ENCODE data around the gene PIM3.

Gene PIM3

DNA sequence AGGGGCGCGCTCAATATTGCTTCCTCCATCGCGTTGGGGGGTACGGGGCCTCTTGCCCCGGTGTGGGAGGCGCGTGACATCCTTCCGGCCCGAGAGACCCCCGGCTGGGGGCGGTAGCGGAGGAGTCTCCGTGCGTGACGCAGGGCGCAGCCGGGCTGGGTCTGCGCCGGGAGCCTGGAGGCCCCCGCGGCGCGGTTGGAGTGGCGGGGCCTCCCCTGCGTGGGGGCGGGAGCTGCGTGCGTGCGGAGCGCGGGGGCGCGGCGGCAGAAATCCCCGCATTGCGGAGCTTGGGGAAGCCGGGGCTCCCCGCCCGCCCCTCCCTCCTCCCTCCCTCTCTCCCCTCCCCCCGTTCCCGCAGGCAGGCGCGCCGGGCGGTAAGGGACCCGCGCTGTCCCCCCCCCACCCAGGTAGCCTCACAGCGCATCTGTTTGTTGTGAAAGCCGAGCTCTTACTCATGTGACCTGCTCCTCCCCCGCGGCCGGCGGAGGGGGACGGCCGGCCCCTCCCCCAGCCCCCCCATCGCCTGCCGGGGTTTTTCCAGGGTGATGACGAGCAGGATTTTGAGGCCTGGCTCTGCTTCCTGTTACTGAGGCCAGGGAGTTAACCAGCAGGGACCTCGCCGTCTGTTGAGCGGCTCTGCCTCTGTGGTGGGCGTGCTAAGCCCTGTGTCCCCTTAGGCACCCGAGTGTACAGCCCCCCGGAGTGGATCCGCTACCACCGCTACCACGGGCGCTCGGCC is 1.6 kb downstream of the PIM3 start:
- peaks cover 40% of the 10 kb centered on the region for H3K36me3 Mint-ChIP-seq (ENCODE audit: low read depth)
- peak; percentile 92 for DNase-seq
- H3K4me1 Mint-ChIP-seq (ENCODE audit: low read depth): peaks cover 45% of the 10 kb centered on the region
- no peaks in the 10 kb centered on the region for H3K9me3 Mint-ChIP-seq
- peak overlapping the region; percentile 93 for H3K4me3 Mint-ChIP-seq
- H3K27me3 Mint-ChIP-seq: no peaks in the 10 kb centered on the region
- peak overlapping the region; percentile 96 for H3K27ac Mint-ChIP-seq

DNA sequence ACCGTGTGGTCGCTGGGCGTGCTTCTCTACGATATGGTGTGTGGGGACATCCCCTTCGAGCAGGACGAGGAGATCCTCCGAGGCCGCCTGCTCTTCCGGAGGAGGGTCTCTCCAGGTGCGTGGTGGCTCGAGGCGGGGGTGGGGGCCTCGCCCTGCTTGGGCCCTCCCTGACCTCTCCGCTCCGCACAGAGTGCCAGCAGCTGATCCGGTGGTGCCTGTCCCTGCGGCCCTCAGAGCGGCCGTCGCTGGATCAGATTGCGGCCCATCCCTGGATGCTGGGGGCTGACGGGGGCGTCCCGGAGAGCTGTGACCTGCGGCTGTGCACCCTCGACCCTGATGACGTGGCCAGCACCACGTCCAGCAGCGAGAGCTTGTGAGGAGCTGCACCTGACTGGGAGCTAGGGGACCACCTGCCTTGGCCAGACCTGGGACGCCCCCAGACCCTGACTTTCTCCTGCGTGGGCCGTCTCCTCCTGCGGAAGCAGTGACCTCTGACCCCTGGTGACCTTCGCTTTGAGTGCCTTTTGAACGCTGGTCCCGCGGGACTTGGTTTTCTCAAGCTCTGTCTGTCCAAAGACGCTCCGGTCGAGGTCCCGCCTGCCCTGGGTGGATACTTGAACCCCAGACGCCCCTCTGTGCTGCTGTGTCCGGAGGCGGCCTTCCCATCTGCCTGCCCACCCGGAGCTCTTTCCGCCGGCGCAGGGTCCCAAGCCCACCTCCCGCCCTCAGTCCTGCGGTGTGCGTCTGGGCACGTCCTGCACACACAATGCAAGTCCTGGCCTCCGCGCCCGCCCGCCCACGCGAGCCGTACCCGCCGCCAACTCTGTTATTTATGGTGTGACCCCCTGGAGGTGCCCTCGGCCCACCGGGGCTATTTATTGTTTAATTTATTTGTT is 2.4 kb downstream of the PIM3 start:
- peak overlapping the region; percentile 91 for H3K27ac Mint-ChIP-seq
- no peaks in the 10 kb centered on the region for H3K27me3 Mint-ChIP-seq
- no peaks in the 10 kb centered on the region for H3K9me3 Mint-ChIP-seq
- H3K36me3 Mint-ChIP-seq (ENCODE audit: low read depth): peaks cover 40% of the 10 kb centered on the region
- H3K4me1 Mint-ChIP-seq (ENCODE audit: low read depth): peaks cover 51% of the 10 kb centered on the region
- peak overlapping the region; percentile 93 for H3K4me3 Mint-ChIP-seq
- peak; percentile 44 for DNase-seq

DNA sequence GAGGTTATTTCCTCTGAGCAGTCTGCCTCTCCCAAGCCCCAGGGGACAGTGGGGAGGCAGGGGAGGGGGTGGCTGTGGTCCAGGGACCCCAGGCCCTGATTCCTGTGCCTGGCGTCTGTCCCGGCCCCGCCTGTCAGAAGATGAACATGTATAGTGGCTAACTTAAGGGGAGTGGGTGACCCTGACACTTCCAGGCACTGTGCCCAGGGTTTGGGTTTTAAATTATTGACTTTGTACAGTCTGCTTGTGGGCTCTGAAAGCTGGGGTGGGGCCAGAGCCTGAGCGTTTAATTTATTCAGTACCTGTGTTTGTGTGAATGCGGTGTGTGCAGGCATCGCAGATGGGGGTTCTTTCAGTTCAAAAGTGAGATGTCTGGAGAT is 3.1 kb downstream of the PIM3 start:
- no peak for DNase-seq

DNA sequence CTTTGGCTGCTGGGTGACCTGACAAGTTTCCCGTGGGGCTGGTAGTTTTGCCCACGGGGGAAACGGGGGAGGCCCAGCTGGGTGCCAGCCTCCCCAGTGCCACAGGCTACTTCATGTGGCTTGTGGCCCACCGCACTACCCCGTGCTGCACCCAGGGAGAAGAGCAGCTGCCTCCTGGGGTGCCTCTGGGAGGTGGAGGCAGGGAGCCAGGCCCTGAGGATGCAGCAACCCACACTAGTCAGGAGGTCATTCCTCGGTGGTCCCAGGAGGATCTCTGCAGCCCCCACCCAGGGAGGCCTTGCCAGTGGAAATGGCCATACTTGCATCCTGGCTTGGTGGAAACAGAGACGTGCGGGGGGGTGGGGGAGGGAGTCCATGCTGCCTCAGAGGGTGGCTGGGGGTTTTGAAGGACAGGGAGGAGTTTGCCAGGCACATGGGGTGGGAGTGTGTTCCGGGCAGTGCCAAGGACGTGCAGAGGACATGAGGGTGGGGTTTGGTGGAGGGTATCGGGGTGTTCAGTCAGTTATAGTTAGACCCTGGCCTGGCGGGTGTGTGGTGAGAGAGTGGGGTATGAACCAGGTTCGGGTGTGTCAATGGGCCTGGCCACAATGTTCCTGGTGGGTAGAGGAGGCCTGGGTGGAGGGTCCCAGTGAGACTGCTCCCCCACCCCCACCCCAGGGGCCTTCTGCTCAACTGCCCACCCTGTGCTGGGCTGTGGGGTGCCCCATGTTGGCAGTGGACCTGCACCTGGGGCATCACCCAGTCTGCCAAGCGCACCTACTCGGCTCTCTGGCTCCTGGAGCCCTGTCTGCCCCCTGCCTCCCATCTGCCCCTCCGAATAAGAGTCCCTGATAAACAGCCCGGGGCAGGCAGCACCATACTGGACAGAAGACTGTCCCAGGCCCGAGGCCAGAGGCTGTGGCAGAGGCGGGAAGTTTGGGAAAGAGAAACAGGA is 3.8 kb downstream of the PIM3 start:
- DNase-seq: peak; percentile 43

More for the DNA sequence above, 3.1 kb downstream of the PIM3 start:
- Mint-ChIP-seq H3K9me3 (no peaks in the 10 kb centered on the region), H3K27ac (peak overlapping the region; percentile 91), H3K4me3 (peak overlapping the region; percentile 93), H3K4me1 (ENCODE audit: low read depth) (peaks cover 52% of the 10 kb centered on the region), H3K36me3 (ENCODE audit: low read depth) (peaks cover 40% of the 10 kb centered on the region), H3K27me3 (no peaks in the 10 kb centered on the region)

DNA sequence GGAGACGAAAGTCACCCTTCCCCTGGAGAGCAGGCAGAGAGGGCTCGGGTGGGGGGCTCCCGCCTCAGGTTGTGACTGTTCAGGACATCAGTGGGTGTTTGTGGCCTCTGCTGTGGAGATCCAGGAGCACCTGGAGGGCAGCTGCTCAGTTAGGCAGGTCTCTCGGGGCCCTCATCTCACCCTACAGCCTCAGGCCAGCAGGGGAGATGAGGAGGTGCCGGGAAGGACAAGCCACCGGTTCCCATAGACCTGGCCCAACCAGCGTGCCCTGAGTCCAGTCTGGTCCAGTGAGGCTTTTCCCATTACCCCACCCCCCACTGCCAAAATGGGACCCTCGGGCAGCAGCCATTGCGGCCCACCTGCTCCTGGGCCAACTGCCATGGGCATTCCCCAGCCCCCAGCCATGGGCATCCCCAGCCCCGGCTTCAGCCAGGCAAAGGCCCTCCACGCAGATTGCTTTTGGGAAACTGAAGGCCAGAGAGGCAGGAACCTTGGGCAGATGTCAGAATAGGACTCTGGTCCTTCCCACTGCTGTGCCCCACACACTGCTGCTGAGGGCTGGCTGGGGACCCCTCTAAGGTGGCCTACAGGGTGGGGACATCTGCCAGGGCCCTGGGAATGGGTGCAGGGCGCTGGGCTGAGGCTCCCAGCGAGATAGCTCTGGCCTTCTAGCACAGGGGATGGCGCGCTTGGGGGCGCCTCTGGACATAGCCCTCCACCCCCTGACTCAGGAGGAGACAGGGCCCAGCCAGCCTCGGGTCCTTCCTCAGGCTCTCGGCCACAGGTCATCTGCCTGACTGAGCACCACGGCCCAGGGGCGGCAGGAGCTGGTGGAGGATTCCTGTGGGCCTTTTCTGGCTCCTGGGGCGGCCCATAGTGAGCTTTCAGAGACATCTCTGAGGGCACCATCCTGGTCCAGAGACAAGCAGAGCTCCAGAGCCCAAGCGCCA is 4.8 kb downstream of the PIM3 start:
- DNase-seq: peak; percentile 48
- Mint-ChIP-seq H3K27me3 (no peaks in the 10 kb centered on the region), H3K4me3 (peak overlapping the region; percentile 93), H3K36me3 (ENCODE audit: low read depth) (peaks cover 38% of the 10 kb centered on the region), H3K9me3 (no peaks in the 10 kb centered on the region), H3K27ac (peak overlapping the region; percentile 91), H3K4me1 (ENCODE audit: low read depth) (peaks cover 55% of the 10 kb centered on the region)

More for the DNA sequence above, 3.8 kb downstream of the PIM3 start:
- no peaks in the 10 kb centered on the region for H3K9me3 Mint-ChIP-seq
- H3K4me3 Mint-ChIP-seq: peak overlapping the region; percentile 93
- H3K36me3 Mint-ChIP-seq (ENCODE audit: low read depth): peaks cover 40% of the 10 kb centered on the region
- H3K27me3 Mint-ChIP-seq: no peaks in the 10 kb centered on the region
- H3K27ac Mint-ChIP-seq: peak overlapping the region; percentile 91
- peaks cover 49% of the 10 kb centered on the region for H3K4me1 Mint-ChIP-seq (ENCODE audit: low read depth)

DNA sequence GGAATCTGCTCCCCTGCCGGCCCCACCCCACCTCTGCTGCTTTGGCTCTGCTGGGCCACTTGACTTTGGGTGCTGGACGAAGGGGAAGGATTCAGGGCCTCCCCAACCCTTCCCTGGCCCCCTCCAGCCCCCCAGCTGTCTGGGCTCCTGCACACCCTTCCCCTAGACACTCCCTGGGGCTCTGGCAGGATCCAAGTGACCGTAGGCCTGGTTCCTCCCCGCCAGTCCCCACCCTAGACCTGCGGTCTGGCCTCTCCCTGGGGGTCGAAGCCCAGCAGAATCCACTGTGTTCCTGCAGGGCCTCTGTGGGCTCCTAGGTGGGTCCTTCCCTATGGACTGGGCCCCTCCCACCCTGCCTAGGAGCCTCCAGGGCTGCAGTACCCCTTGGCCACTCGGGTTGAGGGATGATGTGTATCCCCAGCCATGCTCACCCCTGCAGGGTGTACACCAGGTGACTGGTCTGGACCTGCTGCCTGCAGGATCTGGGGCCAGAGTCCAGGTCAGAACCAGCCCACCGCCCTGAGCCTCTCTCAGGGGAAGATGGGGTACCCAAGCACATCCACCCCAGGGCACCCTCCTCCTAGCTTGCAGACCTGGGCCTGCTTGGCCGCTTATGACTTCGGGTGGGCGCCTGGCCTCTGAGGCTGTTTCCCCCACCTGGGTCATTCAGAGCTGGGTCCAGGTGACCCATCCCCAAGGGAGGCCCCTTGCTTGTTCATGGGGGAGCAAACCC is 5.6 kb downstream of the PIM3 start:
- peak overlapping the region; percentile 93 for H3K4me3 Mint-ChIP-seq
- DNase-seq: no peak
- peak overlapping the region; percentile 44 for H3K27ac Mint-ChIP-seq
- no peaks in the 10 kb centered on the region for H3K9me3 Mint-ChIP-seq
- peaks cover 41% of the 10 kb centered on the region for H3K36me3 Mint-ChIP-seq (ENCODE audit: low read depth)
- no peaks in the 10 kb centered on the region for H3K27me3 Mint-ChIP-seq
- H3K4me1 Mint-ChIP-seq (ENCODE audit: low read depth): peaks cover 59% of the 10 kb centered on the region

DNA sequence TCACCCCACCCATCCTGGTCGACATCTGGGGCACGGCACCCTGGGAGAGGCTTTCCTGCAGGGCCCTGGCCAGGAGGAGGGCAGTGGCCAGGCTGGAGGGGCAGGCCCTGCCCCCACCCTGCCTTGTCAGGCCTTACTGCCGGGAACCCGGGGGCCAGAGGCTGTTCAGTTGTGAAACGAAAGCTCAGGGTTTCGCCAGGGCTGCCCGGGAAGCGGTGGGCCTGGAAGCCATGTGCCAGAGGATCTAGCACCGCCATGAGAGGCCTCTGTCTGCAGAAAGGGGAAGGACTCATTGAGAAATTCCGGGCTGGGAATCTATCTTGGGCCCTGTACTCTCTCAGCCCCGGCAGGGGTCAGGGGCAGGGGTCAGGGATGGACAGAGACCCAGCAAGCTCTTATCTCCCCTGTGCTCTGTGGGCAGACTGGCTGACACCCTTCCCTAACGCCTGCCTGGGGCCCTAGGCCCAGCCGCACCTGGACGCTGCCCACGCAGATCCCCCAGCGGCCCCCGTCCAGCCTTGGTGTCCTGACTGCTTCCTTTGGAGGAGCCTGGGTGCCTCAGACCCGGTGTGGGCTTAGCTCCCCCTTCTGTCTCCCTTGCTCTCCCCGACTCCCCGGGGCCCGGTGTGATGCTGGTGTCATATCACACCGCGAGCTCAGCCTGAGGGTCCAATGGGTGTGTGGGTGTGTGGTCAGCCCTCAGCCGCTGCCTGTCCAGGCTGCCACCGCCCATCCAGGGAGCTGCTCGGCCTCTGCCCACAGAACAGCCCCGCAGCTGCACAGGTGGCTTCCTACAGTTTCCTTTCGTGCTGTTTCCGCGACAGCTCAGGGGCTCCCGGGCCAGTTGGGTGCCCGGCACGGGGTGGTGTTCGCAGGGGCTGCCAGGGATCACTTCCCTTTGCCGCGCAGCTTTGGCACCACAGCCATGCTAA is 6.5 kb downstream of the PIM3 start:
- Mint-ChIP-seq H3K4me1 (ENCODE audit: low read depth) (peaks cover 59% of the 10 kb centered on the region), H3K4me3 (peak overlapping the region; percentile 36)
- peak; percentile 47 for DNase-seq

DNA sequence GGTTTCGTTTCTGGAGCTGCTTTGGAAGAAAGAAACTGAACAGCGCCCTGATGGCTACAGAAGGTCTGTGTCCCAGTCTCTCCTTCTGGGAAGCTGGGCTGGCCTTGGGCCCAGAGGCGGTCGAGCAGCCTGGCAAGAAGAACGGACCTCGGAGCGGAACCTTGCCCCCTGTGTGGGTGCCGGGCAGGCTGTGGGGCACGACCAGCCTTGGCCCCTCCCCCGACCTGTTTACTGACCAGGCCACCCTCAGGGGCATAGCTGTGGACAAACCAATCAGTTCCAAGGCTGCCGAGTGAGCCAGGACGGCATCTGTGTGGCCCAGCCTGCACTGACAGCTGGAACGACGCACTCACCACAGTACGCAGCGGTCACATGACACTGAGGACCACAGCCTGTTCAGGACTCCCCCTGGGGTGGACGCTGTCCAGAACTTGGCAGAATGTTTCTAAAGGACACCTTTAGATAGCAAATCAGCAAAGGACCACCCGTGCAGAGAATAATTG is 7.2 kb downstream of the PIM3 start:
- DNase-seq: peak; percentile 35
- H3K4me3 Mint-ChIP-seq: peak overlapping the region; percentile 36

More for the DNA sequence above, 6.5 kb downstream of the PIM3 start:
- Mint-ChIP-seq H3K9me3 (no peaks in the 10 kb centered on the region), H3K27ac (peak overlapping the region; percentile 84), H3K36me3 (ENCODE audit: low read depth) (peaks cover 35% of the 10 kb centered on the region), H3K27me3 (no peaks in the 10 kb centered on the region)

DNA sequence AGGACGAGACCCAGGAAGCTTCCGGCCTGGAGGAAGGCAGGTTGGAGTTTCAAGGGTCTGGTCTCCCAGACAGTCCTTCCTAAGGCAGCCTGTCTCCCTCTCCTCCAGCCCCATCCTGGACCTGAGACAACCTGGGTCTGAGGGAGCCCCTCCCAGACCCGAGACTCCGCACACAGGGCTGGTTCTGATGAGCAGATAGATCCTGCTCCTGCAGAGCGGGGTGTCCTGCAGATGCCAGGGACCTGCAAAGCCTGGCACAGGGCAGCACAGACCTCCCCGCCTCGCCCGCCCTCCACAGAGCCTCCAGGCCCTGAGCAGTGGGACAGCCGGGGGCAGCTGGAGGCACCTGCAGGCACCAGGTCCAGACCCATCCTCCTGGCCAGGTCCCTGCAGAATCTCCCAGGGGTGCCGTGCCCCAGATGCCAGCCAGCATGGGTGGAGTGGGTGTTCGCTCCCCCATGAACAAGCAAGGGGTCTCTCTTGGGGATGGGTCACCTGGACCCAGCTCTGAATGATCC is 7.8 kb downstream of the PIM3 start:
- H3K27ac Mint-ChIP-seq: peak overlapping the region; percentile 84
- no peak overlapping the region for H3K4me3 Mint-ChIP-seq
- H3K9me3 Mint-ChIP-seq: no peaks in the 10 kb centered on the region
- peaks cover 24% of the 10 kb centered on the region for H3K36me3 Mint-ChIP-seq (ENCODE audit: low read depth)
- no peaks in the 10 kb centered on the region for H3K27me3 Mint-ChIP-seq
- peak; percentile 38 for DNase-seq
- H3K4me1 Mint-ChIP-seq (ENCODE audit: low read depth): peaks cover 56% of the 10 kb centered on the region

More for the DNA sequence above, 7.2 kb downstream of the PIM3 start:
- H3K4me1 Mint-ChIP-seq (ENCODE audit: low read depth): peaks cover 59% of the 10 kb centered on the region
- no peaks in the 10 kb centered on the region for H3K27me3 Mint-ChIP-seq
- peak overlapping the region; percentile 84 for H3K27ac Mint-ChIP-seq
- peaks cover 30% of the 10 kb centered on the region for H3K36me3 Mint-ChIP-seq (ENCODE audit: low read depth)
- no peaks in the 10 kb centered on the region for H3K9me3 Mint-ChIP-seq

DNA sequence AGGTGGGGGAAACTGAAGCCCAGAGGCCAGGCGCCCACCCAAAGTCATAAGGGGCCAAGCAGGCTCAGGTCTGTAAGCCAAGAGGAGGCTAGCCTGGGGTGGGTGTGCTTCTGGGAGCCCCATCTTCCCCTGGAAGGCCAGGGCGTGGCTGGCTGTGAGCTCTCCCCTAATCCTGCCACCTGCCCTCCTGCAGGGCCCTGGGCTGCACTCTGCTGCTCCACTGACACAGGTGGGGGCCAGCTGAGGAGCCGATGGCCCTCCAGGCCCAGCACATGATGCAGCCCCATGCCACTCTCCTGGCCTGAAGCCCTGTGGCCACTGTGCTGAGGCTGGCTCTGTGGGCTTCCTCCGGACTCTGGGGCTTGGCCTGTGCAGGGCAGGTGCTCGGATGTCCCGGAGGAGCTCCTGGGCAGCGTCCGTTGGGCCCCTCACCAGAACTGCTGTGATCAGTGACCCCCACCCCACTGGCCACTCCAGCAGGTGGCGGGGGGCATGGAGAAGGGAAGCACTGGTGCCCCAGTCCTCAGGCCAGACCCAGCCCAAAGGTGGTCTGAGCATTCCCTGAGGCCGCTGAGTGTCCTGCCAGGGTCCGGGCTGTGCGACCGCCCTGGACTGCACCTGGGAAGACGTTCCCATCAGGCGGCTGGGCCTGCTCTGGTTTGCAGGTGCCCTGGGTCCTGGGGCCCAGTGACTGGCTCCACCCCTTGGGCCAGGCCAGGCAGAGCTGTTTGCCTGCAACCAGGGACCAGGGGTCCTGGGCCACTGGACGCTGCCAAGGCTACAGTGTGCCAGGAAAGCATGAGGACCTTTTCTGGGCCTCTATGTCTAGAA is 8.5 kb downstream of the PIM3 start:
- Mint-ChIP-seq H3K4me1 (ENCODE audit: low read depth) (peaks cover 49% of the 10 kb centered on the region), H3K27ac (peak overlapping the region; percentile 57)
- DNase-seq: peak; percentile 39

More for the DNA sequence above, 8.5 kb downstream of the PIM3 start:
- no peaks in the 10 kb centered on the region for H3K9me3 Mint-ChIP-seq
- H3K27me3 Mint-ChIP-seq: no peaks in the 10 kb centered on the region
- H3K4me3 Mint-ChIP-seq: no peak overlapping the region
- H3K36me3 Mint-ChIP-seq (ENCODE audit: low read depth): peaks cover 18% of the 10 kb centered on the region

Data from activated T-cell treated with anti-CD3 and anti-CD28 coated beads, Interleukin-2, amount 50 U/mL, for 24 hours (primary cell).